HepG2 (cell line): ENCODE measurements around the gene SLC16A5. TPM values are rescaled to one million over a fixed set of nuclear protein-coding genes. Genes with fewer than 3 reads are reported as not detected.

Source experiments
- DBP ChIP-seq: sonication (generic); formaldehyde crosslinking; IDR thresholded peaks from 2 replicates; pipeline ENCODE4 v1.4.0; 2020; ENCODE audit warnings: missing genetic modification reagents; ENCODE audit errors: not compliant biosample characterization
- ELF4 ChIP-seq: sonication (generic); formaldehyde crosslinking; IDR thresholded peaks from 2 replicates; pipeline ENCODE4 v1.5.0; 2020; ENCODE audit warnings: missing genetic modification reagents, mild to moderate bottlenecking, moderate library complexity, borderline replicate concordance
- ELK4 ChIP-seq: sonication (generic); formaldehyde crosslinking; IDR thresholded peaks from 2 replicates; pipeline ENCODE4 v1.9.0; 2021; ENCODE audit warnings: missing genetic modification reagents, borderline replicate concordance
- HOXA3 ChIP-seq: sonication (generic); formaldehyde crosslinking; IDR thresholded peaks from 2 replicates; pipeline ENCODE4 v1.5.0; 2020; ENCODE audit warnings: missing genetic modification reagents
- HOXA9 ChIP-seq: sonication (generic); formaldehyde crosslinking; IDR thresholded peaks from 2 replicates; pipeline ENCODE4 v1.8.1; 2022; ENCODE audit warnings: missing genetic modification reagents, mild to moderate bottlenecking, moderate library complexity, borderline replicate concordance
- JARID2 ChIP-seq: sonication (generic); formaldehyde crosslinking; IDR thresholded peaks from 2 replicates; pipeline ENCODE4 v1.8.1; 2023; ENCODE audit warnings: missing genetic modification reagents, inconsistent platforms; ENCODE audit not compliant: insufficient replicate concordance
- NFE2L1 ChIP-seq: sonication (generic); formaldehyde crosslinking; IDR thresholded peaks from 2 replicates; pipeline ENCODE4 v1.4.0; 2020; ENCODE audit warnings: missing genetic modification reagents, mild to moderate bottlenecking, borderline replicate concordance
- NKX3-1 ChIP-seq: sonication (generic); formaldehyde crosslinking; IDR thresholded peaks from 2 replicates; pipeline ENCODE4 v1.5.0; 2020; ENCODE audit warnings: missing genetic modification reagents
- TCF7L2 ChIP-seq: IDR thresholded peaks from 2 replicates; pipeline ENCODE4 v1.6.1; 2011; ENCODE audit warnings: mild to moderate bottlenecking, low read depth, low read length, moderate library complexity
- ZBTB25 ChIP-seq: IDR thresholded peaks from 2 replicates; pipeline ENCODE4 v1.6.1; 2018; ENCODE audit warnings: missing genetic modification reagents
- ZFX ChIP-seq: sonication (generic); formaldehyde crosslinking; IDR thresholded peaks from 2 replicates; pipeline ENCODE4 v1.4.0; 2020; ENCODE audit warnings: mild to moderate bottlenecking, low read depth, missing genetic modification reagents, moderate library complexity
- ZFY ChIP-seq: sonication (generic); formaldehyde crosslinking; IDR thresholded peaks from 2 replicates; pipeline ENCODE4 v1.4.0; 2020; ENCODE audit warnings: missing genetic modification reagents
- ZNF136 ChIP-seq: sonication (generic); formaldehyde crosslinking; IDR thresholded peaks from 2 replicates; pipeline ENCODE4 v1.8.1; 2022; ENCODE audit warnings: low read depth, mild to moderate bottlenecking, moderate library complexity, missing genetic modification reagents
- ZNF510 ChIP-seq: sonication (generic); formaldehyde crosslinking; IDR thresholded peaks from 2 replicates; pipeline ENCODE4 v1.4.0; 2020; ENCODE audit warnings: low read depth, mild to moderate bottlenecking, missing genetic modification reagents
- ZNF720 ChIP-seq: sonication (generic); formaldehyde crosslinking; IDR thresholded peaks from 2 replicates; pipeline ENCODE4 v1.4.0; 2020; ENCODE audit warnings: missing genetic modification reagents
- ZNF761 ChIP-seq: sonication (generic); formaldehyde crosslinking; conservative IDR thresholded peaks from 2 replicates; pipeline ENCODE4 v1.4.0; 2020; ENCODE audit warnings: mild to moderate bottlenecking, missing genetic modification reagents
- polyA plus RNA-seq, 8 experiments: library from polyadenylated mRNA; depleted of rRNA in 3 of 8; stranded (reverse) in 7 of 8; unstranded in 1 of 8; fragments of >200 nt; fragmentation: Illumina TruSeq in 4 of 8; extraction: Trizol in 4 of 8; gene quantifications; 2 replicates each; pipeline versions ENCODE4 v1.2.1 to v1.2.3, GENCODE V29; 2011 to 2016; ENCODE audit warnings: low read depth in 4 of 8, missing spikeins in 1 of 8, mixed read lengths in 1 of 8; ENCODE audit not compliant: insufficient read depth in 1 of 8
- total RNA-seq, 5 experiments: library from RNA; depleted of rRNA; stranded (reverse); fragments of >200 nt; fragmentation: Illumina TruSeq; extraction: Trizol; gene quantifications; 2 replicates each; pipeline ENCODE4 v1.2.3, GENCODE V29; 2016; ENCODE audit warnings: low read depth in 1 of 5
- TF ChIP-seq, protein P1 (sequence below): sonication (generic); formaldehyde crosslinking; IDR thresholded peaks from 2 replicates; pipeline ENCODE4 v1.5.0; 2020; ENCODE audit warnings: missing genetic modification reagents
- TF ChIP-seq, protein P2 (sequence below): sonication (generic); formaldehyde crosslinking; IDR thresholded peaks from 2 replicates; pipeline ENCODE4 v1.9.0; 2021; ENCODE audit warnings: missing genetic modification reagents, borderline replicate concordance
- TF ChIP-seq, protein P3 (sequence below): fragments of 450-650 bp; IDR thresholded peaks from 2 replicates; pipeline ENCODE4 v1.6.1; 2016

The SLC16A5 gene
- total and polyA plus RNA-seq, 2 of the 13 experiments (the other 11 are each of a cell fraction or from before 2014, with no cell fraction given), result 0.69 to 5.6 TPM

DNA sequence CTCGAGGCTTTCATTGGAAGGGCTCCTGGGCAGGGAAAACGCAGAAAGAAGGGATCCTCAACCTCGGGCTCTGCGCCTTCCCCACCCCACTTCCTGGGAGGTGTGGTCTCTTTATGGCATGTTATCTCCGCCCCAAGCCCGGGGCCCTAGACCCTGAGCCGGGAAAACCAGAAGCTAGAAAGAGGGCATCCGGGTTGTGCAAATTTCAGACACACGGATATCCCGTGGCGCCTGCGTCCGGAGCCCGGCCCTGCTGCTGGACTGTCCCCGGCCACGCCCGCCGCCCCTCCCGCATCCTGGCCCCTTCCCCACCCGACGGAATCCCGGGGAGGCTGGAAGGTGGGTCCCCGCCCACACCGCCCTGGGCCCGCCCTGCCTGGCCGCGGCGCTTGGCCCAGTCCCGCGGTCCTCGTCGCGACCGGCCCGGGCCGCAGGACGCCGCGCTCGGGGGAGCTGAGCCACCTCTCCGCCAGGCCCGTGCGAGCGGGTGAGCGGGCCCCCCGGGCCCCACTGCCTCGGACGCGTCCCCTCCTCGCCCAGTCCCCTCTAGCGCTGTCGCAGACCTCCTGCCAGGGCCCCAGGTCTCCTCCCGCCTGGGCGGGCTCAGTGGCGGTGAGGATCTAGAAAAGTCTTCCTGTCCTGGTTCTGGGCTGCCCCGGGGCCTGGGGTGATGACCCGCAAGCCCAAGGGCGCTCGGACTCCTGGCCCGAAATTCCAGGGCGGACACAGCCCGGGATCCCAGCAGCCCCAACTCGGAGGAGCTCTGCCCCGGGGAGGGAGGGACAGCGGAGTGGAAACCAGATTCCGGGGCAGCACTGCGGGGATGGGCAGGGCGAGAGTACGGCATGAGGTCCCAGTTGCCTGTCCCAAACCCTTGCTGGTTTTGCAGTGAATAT, at the start of gene SLC16A5 (continued):
- TF ChIP-seq ELK4 (CRISPR knock-in tag) (no peak), ZFY (peak; percentile 78), HOXA3 (CRISPR knock-in tag) (peak; percentile 51; the same call in 1 of the 2 replicates), ZNF720 (CRISPR knock-in tag) (no peak), JARID2 (CRISPR knock-in tag) (no peak), NFE2L1 (no peak), NKX3-1 (CRISPR knock-in tag) (peak; percentile 63; the same call in 1 of the 2 replicates), ZNF510 (CRISPR knock-in tag) (no peak), ELF4 (CRISPR knock-in tag) (0 out of 2 replicates have a peak, but pooled peaks have one; percentile 66), HOXA9 (CRISPR knock-in tag) (no peak), ZNF761 (CRISPR knock-in tag) (peak; percentile 49; the same call in 1 of the 2 replicates), ZFX (CRISPR knock-in tag) (peak; percentile 84), DBP (CRISPR knock-in tag) (no peak), TCF7L2 (no peak), ZNF136 (CRISPR knock-in tag) (no peak), ZBTB25 (CRISPR knock-in tag) (peak; percentile 48; the same call in 1 of the 2 replicates)
- TF ChIP-seq, protein P1, sequence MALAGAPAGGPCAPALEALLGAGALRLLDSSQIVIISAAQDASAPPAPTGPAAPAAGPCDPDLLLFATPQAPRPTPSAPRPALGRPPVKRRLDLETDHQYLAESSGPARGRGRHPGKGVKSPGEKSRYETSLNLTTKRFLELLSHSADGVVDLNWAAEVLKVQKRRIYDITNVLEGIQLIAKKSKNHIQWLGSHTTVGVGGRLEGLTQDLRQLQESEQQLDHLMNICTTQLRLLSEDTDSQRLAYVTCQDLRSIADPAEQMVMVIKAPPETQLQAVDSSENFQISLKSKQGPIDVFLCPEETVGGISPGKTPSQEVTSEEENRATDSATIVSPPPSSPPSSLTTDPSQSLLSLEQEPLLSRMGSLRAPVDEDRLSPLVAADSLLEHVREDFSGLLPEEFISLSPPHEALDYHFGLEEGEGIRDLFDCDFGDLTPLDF, result no peak; the same call in 1 of the 2 replicates
- TF ChIP-seq, protein P2, sequence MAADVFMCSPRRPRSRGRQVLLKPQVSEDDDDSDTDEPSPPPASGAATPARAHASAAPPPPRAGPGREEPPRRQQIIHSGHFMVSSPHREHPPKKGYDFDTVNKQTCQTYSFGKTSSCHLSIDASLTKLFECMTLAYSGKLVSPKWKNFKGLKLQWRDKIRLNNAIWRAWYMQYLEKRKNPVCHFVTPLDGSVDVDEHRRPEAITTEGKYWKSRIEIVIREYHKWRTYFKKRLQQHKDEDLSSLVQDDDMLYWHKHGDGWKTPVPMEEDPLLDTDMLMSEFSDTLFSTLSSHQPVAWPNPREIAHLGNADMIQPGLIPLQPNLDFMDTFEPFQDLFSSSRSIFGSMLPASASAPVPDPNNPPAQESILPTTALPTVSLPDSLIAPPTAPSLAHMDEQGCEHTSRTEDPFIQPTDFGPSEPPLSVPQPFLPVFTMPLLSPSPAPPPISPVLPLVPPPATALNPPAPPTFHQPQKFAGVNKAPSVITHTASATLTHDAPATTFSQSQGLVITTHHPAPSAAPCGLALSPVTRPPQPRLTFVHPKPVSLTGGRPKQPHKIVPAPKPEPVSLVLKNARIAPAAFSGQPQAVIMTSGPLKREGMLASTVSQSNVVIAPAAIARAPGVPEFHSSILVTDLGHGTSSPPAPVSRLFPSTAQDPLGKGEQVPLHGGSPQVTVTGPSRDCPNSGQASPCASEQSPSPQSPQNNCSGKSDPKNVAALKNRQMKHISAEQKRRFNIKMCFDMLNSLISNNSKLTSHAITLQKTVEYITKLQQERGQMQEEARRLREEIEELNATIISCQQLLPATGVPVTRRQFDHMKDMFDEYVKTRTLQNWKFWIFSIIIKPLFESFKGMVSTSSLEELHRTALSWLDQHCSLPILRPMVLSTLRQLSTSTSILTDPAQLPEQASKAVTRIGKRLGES, result no peak
- TF ChIP-seq, protein P3, sequence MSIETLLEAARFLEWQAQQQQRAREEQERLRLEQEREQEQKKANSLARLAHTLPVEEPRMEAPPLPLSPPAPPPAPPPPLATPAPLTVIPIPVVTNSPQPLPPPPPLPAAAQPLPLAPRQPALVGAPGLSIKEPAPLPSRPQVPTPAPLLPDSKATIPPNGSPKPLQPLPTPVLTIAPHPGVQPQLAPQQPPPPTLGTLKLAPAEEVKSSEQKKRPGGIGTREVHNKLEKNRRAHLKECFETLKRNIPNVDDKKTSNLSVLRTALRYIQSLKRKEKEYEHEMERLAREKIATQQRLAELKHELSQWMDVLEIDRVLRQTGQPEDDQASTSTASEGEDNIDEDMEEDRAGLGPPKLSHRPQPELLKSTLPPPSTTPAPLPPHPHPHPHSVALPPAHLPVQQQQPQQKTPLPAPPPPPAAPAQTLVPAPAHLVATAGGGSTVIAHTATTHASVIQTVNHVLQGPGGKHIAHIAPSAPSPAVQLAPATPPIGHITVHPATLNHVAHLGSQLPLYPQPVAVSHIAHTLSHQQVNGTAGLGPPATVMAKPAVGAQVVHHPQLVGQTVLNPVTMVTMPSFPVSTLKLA, result no peak
